ENCODE results near the gene CCNY.
"Not testable (repeated sequence)": the region's sequence is repeated elsewhere in the genome, so short reads cannot be mapped to it uniquely, and the experiment has no call there.

Gene CCNY

DNA sequence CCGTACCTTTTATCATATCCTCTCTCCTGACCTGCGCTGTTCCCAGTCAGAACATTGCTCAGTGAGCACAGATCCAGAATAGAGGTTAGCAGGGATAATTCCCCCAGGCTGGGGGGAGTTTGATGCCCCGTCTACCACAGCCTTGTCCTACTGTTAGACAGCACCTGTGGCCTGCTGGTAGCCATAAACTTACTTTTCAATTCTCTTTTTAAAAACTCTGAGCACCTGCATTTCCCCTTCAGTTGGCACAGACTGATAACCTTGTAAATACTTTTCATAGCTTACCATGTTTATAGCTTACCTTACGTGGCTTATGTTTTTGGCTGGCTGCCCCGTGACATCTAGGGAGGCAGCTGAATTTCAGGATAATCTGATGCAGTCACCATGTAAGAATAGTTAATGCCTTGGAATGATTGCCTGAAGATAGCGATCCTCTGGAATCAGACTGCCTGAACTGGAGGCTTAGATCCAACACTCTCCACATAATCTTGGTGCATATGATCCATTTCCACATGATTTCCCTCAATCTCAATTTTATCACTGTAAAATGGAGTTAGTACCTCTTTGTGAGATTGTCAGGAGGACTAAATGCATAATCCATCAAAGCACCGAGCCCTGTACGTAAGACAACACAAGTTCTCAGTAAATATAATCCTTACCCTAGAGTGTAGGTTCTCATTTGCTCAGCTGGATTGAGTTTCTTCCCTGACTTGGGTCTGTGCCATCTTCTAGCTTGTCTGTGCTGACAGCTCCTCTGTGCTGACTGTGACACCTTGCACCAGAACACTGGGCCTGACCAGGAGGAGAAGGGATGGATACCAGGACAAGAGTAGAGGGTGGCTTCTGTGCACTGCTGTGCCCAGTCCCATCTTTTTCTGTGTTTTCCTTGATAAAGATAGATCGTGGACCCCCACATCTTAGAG lies 157.1 kb downstream of the CCNY start:
- no peak for DNase-seq

DNA sequence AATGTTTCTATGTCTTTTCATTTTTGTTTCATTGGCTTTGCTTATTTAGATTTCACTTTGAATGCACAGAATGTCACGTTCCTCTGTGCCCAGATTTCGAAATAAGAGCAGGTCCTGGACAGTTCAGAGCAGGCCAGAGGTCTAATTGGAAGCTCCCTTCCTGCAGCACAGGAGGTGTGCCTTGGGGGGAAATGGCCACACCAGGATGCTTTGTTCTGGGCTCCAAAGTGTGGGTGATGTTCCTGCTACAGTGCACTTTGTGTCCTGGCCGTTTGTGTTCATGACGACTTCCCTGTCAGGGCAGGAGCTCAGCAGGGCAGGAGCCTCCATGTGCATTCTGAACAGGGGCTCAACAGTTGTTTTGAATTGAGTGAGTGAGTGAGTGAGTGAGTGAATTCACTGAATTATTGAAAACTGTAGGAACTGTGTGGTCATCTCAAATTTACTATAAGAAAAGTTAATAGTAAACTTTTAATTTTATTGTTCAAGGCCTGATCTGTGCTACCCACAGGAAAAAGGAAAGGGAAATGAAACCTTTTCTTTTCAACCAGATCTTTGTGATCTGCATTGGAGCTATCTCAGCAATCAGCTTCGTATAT lies 159.3 kb downstream of the CCNY start:
- DNase-seq: peak; percentile 4

DNA sequence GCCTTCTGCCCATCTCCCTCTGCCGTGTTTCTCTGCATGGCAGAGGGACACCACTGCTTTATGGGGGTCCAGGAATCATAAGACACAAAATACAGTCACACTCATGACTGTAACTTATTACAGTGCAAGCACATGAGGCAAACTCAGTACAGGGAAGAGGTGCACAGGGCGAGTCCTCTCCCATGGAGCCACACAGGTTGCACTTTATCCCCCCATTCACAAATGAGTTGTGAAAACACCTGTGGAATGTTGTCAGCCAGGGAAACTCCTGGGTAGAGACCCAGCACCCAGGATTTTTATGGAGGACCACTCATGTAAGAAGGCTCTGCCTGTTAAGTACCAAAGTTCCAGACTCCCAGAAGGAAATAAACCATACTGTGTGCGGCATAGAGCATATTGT lies 161.6 kb downstream of the CCNY start:
- no peak for DNase-seq

DNA sequence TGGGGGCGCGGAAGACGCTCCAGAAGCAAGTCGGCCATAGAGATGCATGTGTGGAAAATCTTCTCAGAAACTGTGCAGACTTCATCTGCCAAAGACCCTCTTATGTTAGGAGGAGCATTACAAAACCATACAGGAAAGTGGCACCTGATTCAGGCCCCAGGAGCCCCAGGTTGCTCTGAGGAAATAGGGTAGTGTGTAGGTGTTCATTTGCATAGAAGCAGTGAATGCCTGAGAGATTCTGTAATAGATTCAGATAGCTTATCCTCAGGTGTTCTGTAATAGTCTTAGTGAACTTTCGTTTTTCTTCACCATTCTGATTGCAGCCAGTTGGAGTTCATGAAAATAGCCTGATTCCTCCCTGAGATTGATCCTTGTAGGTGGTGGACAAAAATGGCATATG lies 162.4 kb downstream of the CCNY start:
- no peak for DNase-seq

DNA sequence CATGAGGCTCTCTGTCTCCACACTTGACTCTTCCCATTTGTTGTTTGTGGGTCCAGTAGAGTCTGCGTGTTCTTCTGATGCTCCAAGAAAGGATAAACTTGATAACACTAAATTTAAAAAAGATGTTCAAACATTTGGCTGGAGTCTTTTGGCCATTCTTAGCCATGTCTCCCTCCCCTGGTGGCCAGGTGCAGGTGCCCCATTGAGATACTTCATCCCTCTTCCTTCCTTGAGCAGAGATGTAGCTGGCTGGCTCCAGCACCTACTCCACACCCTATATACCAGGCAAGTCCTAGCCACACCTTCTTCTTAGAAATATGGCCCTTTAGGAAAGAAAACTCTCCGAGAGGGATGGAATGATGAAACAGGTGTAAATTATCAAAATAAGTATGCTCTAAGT lies 165.6 kb downstream of the CCNY start:
- no peak for DNase-seq

DNA sequence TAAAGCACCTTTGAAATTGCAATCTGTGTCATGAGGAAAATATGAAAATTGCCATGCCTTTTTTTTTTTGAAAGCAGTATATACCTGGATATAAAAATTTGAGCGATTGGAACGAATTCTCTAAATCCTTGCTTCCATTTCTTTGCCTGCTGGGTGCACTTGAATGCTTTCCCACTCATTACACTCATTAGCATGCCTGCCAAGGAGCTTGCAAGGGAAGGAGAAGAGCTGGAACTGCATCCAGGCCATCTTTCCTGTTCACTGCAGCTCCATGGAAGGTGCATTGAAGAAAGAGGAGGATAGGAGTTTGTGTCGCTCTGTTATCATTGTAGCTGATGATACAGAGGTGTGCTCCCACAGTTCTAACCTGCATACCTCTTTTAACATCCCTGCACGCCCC lies 166.4 kb downstream of the CCNY start:
- no peak for DNase-seq

DNA sequence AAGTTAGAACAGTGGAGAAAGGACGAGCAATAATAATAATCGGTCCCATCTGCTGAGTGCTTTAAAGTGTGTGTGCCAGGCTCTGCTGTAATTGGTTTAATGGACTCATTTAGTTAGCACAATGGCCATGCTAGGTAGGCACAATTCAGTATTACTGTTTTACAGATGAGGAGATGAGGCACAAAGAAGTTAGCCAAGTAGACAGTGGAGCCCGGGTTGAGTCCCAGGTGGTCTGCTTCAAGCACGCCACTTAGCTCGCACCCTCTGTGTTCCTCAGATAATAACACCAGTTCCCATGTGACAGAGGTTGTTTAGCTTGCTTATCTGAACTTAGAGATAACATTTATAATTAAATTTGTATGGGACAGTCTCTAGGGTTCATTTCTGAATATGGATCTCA lies 167.3 kb downstream of the CCNY start:
- DNase-seq: peak; percentile 61

DNA sequence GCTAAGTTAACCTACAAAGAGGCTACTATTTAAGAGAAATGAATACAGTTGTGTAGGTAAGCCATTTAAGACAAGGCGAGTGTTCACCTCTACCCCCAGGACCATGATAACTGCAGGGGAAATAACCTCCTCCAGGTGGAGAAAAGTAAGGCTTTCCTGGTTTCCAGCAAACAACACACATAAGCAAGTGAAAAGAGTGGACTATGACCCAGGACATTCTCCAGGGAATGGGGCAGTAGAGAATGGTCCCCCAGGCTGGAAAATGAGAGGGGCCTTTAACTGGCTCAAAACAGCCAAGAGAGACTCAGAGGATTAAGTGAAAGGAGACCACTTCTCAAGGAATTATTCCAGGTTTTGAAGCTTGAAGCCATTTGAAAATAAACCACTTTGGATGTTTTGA lies 167.8 kb downstream of the CCNY start:
- DNase-seq: peak; percentile 29

DNA sequence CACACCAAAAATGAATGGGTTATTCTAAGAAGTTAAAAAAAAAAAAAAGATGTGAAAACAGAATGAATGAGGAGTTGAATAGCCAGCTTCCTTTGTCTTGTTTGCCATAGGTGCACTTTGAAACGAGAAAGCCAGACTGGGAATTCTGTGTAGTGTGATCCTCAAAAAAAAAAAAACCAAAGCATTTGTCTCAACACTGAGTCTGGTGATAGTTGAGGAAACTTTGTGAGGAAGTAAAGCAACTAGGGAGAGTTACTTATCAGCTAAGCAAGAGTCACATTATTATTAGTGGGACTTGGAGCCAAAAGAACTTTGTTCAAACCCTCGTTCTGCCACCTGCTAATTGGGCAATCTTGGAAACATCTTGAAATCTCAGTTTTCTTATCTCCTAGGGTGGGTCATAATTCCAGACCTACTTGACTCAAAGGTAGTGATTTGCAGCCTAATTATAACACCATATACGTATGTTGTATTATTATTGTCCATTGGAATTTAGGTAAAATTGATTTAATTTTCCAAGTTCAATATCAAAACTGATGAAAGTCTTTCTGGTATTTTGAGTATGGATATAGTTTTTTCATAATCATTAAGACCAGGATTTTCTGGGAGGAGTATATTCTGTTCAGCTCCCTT lies 169.0 kb downstream of the CCNY start:
- DNase-seq: peak; percentile 64

DNA sequence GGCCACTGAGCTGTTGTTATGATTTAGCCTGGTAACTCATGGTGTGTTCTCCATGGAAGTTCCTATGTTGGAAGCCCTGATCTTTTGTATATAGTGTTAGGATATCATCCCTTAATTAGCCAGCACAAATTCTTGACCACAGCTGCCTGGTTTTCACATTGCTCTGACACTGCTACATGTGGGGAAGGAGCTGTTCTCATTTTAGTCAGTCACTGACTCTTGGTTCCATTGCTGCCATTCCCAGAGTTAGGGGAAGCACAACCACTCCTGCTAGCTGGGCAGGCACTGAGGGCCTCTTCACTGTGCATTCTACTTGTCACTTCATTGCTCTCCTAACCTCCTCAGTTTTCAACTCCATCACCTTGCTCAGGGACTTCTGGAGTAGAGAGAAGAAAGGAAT lies 170.4 kb downstream of the CCNY start:
- peak; percentile 37 for DNase-seq

DNA sequence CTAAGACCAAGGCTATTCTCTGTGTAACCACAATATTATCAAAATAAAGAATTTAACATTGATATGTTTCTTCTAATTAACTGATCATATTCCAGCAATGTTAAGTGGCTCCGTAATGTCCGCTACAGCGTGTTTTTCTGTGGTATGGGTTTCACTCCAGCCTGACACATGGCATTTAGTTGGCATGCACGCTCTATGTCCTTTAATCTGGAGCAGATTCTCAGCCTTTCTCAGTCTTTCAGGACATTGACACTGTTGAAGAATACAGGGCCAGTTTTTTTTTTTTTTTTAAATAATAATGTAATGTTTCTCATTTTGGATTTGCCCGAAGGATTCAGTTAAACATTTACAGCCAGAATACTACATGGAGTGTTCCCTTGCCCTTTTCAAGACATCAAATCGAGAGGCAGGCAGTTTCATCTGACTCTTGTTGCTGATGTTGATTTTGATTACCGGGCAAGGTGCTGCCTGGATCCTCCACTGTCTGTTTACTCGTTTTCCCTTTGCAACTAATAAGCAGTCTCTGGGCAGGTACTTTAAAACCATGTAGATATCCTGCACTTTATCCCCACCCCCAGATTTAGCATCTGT lies 171.3 kb downstream of the CCNY start:
- no peak for DNase-seq

DNA sequence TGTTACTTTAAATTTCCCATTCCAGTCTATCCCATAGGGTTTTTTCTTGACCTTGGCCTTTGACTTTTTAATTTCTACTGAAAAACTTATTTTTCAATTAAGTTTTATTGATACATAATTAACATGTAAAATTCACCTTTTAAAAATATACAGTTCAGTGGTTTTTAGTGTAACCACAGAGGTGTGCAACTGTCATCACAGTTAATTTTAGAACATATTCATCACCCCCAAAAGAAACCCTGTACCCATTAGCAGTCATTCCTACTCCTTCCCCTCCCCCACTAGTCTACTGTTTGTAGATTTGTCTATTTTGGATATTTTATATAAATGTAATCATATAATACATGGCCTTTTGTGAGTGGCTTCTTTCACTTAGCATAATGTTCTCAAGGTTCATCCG lies 172.3 kb downstream of the CCNY start:
- no peak for DNase-seq

DNA sequence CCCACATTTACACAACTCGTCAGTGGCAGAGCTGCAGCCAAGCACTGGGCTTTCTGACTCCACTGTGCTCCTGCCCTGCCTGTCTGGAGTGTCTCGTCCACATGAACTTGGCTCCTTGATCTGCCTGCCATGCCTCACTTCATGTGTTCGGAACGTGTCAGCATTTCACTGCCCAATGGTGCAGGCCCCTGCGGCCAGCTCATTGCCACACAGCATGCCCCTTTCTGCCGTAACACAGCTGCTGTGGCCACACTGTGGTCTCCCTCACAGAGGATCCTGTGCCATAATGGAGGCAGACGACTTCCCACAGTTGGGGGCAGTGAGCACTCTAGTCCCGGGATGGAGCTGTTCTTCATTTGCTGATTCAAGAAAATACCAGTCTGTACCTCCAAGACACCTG lies 174.6 kb downstream of the CCNY start:
- DNase-seq: no peak

DNA sequence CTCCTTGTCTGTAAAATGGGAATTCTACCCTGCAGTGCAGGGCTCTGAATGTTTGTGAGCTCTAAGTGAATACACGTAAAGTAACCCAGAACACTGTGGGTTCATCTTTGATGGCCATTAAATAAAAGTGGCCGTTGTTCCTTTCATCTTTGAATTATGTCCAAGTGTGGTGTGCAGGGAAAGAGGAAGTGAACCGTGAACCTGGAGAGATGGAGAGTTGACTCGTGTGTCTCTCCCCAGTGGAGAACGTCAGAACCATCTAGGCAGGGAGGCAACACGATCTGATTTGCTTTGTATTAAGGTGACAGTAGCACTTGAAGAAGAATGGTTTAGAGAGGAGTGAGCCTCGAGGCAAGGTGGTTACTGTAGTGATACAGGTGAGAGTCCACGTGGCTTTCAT lies 175.3 kb downstream of the CCNY start:
- DNase-seq: no peak

DNA sequence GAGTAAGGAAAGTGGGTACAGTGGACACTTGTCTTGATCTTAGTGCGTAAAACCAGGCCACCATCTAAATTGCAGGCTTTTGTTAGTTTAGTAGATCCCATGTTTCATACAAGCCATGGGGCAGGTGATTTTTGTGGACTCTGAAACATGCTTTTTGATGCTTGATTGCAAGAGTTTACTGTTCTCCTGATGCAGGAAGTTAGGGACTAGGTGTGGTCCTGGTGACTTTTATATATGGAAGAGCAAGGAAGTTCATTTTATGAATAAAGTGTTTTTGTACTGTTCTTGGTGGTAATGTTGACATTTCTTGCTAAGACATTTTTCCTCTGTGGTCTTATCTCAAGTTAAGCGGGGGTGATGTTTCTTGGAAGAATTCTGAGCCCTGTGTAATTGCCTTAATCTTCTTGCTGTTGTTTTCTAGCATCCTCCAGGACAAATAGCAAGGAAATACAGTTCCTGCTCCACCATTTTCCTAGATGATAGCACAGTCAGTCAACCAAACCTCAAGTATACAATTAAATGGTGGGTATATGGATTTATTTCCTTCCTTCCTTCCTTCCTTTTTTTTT lies 179.9 kb downstream of the CCNY start:
- no peak for DNase-seq

DNA sequence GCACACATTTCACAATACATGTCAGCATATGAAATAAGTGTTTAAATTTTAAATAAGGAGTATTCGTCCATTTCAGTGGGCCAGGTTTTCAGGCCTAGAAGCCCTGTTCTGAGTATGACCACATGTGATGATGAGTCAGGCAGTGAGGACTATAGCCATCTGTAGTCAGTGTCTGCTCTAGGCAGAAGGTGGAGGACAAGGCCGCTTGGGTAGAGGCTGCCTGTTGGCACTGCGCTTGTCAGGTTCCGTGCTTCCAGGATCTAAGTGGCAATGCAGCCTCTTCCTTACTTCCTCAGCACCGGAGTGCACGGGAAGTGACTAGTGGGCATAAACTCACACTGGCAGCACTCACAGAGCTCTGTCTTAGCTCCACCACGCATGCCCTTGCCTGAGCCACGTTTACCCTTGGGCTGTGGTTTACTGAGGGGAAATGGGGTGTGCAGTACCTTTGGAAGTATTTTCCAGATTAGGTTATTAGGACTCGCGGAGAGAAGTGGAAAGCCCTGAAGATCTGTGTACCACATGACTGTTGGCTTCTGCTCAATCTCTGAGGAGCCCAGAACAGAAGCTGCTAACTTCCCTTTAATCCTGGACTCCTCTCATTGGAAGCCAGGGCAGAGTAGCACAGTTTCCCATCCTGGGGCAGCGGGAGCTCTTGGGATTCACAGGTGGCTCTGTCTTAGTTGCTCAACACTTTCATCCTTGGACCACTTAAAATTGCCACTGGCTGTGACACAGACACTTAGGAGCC lies 181.3 kb downstream of the CCNY start:
- no peak for DNase-seq

DNA sequence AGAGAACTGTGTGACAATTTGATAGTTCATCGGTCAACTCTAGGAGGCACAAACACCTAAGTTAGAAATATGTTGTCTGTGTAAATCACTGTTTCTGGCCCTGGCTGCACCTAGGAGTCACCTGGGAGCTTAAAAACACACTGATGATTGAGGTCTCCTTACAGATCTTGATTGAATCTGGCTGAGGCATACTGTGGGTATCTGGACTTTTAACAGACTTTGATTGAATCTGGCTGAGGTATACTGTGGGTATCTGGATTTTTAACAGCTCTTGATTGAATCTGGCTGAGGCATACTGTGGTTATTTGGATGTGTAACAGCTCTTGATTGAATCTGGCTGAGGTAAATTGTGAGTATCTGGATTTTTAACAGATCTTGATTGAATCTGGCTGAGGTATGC lies 181.9 kb downstream of the CCNY start:
- not testable (repeated sequence) for DNase-seq

DNA sequence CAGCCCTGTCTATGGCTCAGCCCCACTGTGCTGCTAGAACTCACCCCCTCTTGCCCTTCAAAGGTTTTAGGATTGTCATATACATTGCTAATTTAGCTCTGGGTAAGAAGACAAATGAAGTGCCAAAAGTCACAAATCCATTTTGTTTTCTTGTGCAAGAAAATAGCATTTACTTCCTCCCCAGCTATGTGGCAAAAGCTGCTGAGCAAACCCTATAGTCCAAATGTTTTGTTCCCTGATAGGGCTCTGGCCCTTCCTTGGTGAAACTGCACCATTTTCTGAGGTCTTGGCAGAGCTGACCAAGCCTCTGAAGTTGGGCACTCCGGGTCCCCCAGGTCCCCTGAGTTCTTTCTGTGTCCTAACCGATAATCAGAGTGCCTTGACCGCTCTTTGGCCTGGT lies 184.7 kb downstream of the CCNY start:
- DNase-seq: no peak

DNA sequence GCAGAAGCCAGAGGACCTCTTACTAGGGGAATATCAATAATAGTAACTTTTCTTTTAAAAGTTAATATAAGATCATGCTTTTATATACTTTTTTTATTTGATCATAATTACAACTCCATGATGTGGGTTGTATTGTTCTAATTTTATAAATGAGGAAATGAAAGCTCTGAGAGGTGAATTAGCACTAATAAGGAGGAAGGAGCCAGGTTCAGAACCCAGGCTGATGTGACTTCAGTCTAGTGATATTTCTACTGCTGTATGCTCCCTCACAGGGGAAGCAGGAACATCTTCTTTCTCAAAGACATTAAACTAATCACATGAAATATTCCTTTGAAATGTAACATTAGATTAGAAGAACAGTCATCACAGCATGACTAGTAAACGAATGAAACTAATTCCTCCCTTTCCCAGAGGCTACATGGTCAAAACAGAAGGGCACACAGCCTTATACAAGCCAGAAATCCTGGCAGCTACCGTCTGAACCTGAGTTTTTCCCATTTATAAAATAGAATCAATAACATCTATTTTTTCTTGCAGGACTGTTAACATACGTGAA lies 187.4 kb downstream of the CCNY start:
- no peak for DNase-seq

DNA sequence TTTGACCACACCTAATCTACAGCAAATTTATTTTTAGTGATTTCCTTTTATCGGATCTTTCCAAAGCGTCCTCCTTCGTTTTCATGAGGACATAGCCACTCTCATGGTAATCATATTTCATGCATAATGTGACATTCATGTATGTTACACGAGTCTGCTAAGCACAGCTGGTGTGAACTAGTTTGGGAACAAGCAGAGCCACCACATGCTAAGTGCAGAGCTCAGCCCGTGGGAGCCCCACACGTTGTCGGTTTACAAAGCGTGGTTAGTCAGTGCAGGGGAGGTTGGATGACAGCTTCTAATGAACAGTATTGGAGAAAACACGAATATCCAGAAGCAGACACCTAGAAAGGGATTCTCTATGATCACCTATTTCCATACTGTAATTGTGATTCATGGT lies 190.4 kb downstream of the CCNY start:
- DNase-seq: no peak

DNA sequence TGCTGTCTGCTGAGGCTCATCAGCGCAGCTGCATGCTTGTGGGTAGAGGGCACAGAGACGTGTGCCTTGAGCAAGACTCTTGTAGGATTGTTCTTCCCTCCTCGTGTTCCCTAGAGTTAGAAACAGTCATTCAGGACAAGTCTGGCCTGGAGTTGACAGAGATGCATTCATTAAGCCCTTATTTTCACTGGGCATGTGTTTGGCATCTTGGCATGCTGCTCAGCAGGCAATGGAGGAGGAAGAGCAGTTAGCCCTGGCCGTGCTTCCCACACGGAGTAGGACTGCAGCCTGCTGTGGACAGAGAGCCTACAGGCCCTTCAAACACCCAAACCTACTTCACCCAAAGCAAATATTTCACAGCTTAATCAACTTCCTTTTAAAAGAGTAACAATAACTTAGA lies 195.8 kb downstream of the CCNY start:
- no peak for DNase-seq

DNA sequence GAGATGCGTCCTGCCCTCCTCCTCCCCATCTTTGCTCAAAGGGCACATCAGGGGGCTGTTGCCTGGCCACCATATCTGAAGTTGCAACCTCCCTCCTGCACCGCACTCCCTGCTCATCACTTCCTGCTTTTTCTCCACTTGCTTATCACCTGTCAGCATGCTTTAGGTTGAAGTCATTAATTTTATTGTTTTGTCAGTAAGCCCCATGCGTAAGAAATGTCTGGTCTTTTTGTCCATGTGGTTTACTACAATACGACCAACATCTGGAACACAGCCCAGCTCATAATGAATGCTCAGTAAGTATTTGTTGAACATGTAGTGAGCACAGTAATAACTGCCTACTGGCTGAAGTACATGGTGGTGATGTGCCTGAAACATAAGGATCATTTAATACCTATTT lies 197.3 kb downstream of the CCNY start:
- DNase-seq: peak; percentile 91

Measured in NCI-H146 (cell line).